GM12872 (cell line): Measurements from ENCODE around the gene CAMTA1.

Experiments
- CTCF ChIP-seq: IDR thresholded peaks from 3 replicates; pipeline ENCODE4 v1.5.1; 2011; ENCODE audit warnings: low read depth, mild to moderate bottlenecking, low read length, moderate library complexity; ENCODE audit not compliant: insufficient read depth

CAMTA1 gene

GRCh38 chr1:7403265-7404045 is 618.2 kb downstream of the CAMTA1 start:
- no peak for TF ChIP-seq CTCF

- TF ChIP-seq CTCF = no peak
Measured at GRCh38 chr1:7404046-7404742, 618.9 kb downstream of the CAMTA1 start.

- TF ChIP-seq CTCF = no peak
Measured at GRCh38 chr1:7405844-7406500, 620.7 kb downstream of the CAMTA1 start.

- TF ChIP-seq CTCF = no peak
Measured at GRCh38 chr1:7406641-7407543, 621.6 kb downstream of the CAMTA1 start.

GRCh38 chr1:7407544-7407895 is 622.3 kb downstream of the CAMTA1 start:
- TF ChIP-seq CTCF = no peak

GRCh38 chr1:7407980-7408770 is 622.9 kb downstream of the CAMTA1 start:
- no peak for TF ChIP-seq CTCF
